Activated CD8-positive, alpha-beta memory T cell treated with anti-CD3 and anti-CD28 coated beads, Interleukin-2, amount 50 U/mL, for 48 hours (primary cell): ENCODE results near the gene LYRM4.

Experiments used
- DNase-seq: peaks from one replicate; pipeline ENCODE4 v3.0.0-alpha.2; 2020

LYRM4 gene

DNA sequence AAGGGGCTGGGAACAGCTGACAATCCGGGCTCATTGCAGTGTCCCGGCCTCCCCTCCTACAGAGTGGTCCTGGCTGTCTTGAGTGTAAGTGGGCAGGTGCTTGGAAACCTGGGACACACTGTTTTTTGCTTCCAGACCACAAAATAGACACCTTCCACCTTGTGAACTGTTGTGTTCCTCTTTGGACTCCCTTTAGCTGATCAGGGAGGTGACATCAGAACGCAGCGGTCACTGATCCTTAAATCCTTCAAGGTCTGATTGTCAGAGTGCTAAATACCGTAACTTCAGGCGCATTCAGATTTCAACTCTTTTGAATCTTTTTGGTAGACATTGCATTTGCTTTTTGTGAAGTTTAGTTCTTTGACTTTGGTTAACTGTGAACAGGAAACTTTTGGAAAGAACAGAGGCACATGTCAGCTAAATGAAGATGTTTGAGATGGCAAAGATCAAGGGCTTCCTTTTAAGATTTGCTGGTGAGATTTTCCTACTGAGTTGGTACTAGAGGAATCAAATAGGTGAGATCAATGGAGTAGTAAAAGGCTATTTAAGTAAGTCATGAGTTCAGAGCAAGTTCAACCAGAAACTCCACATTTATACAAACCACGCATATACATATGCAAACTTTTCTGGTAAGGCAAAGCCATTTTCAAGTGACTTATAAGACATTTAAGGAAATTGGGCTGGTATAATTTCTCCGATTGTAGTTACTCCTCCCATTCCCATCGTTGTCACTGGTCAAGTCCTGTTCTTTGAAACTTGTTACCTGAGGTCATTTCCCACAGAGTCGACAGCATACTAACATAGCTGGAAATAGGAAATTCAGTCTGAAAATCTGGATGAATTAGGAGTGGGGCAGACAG is 169.3 kb downstream of the LYRM4 start:
- no peak for DNase-seq

DNA sequence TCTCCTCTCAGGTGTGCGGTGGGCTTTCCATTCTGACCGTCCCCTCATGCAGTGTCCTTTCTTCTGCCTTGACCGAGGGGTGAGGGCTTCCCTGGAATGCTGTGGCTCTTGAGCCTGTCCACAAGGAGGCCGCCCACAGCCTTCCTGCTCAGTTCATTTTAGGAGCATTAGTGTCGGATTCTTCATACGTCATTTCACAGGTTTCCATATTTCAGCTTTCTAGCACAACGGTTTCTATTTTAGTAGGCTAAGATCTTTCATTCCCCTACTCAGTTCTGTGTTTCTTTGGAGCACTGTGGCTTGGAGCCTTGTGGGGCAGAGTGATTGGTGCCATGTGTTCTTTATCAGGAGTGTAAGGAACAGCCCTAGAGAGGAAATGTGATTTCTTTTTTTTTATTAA is 170.1 kb downstream of the LYRM4 start:
- no peak for DNase-seq

DNA sequence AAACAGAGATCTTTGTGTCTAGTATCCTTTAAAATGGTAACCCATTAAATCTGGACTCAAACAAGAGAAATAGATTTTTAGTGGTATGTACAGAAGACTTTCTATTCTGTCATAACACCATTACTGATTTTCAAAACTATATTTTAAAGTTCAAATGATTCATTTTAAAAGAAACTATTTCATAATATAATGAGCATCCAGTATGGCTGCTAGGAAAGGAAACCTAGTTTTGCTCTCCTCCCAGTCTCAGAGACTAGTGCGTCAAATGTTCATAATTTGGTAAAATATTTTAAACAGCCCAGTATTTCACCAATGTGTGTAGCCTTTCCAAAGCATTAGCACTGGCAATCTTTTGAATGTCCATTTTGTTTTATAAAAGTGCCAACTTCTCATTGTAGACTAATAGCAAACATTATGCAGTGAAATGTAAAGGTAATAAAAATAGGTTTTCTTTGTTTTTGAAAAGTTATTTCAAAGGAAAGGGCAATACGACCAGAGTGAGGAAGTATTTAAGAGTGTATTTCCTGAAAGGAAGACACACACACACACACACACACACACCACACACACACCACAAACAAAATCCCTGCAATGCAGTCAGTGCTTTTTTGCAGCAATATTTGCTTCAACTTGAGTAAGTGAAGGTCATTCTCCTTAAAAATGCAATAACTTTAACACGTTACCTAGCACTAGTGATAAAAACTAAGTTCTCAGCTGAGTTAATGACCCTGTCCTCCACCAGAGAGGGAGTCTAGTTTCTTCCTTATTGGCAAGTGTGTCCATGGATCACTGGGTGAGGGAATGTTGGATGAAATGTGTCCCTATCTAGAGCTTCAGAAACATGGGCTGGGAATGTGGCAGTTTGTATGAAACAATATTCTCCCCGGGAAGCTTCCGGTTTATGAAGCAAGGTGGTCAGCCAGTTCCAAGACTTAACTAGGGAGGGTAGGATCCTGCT is 171.0 kb downstream of the LYRM4 start:
- DNase-seq, result no peak

DNA sequence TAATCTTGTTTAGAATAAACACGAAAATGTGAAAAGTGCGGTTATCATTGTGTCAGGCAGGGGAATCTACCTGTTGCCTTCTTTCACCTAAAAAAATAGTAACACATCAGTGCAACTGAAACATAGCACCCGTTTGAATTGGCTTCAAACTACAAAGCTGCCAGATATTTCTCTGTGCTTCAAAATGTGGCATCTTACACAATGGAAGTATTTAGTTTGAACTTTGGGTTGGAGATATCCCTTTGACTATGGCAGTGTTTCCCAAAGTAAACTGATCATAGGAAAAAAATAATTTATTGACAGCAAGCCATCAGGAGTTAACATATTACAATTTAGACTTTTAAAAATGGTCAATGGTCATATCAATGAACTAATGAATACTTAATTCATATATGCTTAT is 172.0 kb downstream of the LYRM4 start:
- no peak for DNase-seq

DNA sequence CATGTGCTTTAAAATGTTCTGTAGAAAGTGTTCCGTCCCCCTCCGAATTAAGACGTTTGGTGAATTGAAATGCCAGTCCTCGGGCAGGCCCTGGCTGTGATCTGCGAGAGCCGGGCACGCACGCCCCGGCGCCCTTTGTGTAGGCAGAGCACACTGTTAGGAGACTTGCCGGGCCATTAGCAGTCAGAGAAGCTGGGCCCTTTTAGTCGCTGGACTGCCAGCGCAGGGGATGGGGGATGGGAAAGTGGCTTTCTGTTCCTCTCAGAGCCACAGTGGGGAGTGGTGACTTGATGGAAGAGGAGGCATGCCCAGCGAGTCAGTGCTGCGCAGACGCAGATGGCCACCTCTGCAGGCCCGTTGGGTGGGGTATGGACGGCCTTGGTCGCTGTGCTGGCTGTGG is 173.4 kb downstream of the LYRM4 start:
- no peak for DNase-seq

DNA sequence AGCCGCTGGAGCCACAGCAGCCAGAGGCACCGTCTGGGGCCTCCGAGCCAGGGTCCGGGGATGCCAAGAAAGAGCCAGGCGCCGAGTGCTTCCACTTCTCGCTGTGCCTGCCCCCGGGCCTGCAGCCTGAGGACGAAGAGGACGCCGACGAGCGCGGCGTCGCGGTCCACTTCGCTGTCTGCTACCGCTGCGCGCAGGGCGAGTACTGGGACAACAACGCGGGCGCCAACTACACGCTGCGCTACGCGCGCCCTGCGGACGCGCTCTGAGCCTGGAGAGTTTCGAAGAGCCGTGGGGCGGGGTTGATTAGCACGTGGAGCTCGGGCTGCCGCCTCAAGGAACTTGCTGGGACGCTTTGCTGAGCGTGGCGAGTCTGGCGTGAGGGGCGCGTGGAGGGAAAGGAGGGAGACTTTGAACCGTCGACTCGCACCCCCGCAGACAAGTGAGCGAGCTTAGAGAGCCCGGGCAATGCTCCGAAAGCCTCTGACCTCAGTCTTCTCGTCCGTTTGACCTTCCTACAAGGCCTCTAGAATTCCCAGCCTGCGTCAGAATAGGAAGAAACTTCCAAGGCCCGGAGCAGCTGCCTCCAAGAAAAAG is 174.4 kb downstream of the LYRM4 start:
- no peak for DNase-seq

DNA sequence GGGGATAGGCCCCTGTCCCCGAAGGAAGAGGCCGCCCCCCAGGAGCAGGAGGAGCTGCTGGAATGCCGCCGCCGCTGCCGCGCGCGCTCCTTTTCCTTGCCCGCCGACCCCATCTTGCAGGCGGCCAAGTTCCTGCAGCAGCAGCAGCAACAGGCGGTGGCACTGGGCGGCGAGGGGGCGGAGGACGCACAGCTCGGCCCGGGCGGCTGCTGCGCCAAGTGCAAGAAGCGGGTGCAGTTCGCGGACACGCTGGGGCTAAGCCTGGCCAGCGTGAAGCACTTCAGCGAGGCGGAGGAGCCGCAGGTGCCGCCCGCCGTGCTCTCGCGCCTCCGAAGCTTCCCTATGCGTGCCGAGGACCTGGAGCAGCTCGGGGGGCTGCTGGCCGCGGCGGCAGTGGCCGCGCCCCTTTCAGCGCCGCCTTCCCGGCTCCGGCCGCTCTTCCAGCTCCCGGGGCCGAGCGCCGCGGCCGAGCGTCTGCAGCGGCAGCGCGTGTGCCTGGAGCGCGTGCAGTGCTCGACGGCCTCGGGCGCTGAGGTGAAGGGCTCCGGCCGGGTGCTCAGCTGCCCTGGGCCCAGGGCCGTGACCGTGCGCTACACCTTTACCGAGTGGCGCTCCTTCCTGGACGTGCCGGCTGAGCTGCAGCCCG is 175.0 kb downstream of the LYRM4 start:
- no peak for DNase-seq

DNA sequence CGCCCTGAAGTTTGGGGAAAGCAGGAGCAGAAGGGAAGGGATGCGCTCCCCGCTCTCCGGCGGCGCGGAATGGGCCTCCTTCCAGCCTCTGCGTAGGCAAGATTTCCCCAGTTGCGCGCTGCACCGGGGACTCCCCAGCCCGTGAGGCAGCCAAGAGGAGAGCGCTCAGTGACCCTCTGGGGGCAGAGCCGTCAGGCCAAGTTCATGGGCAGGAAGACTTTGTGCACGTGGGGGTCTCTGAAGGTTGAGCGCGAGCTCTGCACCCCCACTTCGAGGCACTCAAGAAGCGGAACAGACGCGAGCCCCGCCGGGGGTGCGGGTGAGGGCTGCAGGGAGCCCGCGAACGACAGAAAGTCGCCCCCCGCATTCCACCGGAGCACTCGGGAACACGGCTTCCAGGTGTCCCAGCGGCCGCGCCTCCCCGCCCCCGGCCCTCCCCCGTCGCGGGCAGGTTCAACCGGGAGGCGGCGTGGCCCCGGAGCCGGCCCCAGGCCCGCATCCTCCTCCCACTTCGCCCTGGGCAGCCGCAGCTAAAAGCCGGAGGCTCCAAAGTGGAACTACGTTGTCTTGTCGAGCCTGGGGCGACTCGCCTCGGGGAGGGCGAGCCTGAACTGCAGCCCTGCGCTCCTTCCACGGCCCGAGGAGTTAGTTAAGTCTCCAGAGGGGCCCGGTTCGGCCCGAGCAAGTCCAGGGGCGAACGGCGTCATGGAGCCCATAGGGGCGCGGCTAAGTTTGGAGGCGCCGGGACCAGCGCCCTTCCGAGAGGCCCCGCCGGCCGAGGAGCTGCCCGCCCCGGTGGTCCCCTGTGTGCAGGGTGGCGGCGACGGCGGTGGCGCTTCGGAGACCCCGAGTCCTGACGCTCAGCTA is 175.7 kb downstream of the LYRM4 start, which contains the start of gene PPP1R3G:
Gene PPP1R3G, plus strand, starts transcription at position 561 of the 867 bp plus-strand sequence. Its CDS starts 145 bp downstream, at position 706.
- peak; percentile 67 for DNase-seq

DNA sequence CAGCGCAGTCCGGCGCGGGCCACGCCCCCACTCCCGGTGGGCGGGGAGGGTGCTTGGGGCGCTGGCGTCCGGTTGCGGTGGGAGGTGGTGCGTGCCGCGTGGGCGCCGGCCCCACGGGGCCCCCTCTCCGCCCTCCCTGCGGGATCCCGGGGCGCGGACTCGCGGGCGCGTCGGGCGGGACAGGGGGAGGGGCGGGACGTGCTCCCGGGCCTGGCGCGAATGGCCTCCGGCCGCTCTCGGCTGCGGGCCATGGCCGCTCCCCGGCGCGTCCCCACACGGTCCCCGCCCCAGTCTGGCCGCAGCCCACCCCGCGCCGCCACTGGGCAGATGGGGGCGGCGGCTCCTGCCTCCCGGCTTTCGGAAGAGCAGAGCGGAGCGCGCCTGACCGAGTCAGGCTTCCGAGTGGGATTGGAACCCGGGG is 176.4 kb downstream of the LYRM4 start:
- no peak for DNase-seq

DNA sequence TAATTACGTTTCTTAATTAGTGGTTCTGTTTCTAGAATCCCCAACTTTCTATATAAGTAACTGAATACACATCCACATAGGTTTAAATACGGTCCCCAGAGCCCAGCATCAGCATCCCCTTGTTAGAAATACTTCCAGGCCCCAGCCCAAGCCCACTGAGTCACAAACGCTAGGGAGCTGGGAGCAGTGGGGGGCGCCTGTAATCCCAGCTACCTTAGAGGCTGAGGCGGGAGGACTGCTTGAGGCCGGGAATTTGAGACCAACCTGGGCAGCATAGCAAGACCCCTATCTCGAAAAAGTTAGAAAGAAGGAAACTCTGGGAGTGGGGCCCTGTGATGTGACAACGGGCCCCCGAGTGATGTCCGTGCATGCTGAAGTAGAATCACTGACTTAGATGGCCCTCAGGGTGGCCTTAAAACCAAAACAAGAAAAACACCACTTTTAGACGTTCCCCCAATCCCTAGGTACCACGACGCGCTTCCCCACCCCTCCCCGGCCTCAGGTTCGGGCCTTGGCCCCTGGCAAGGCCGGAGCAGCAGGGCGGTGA is 176.9 kb downstream of the LYRM4 start:
- DNase-seq, result no peak

DNA sequence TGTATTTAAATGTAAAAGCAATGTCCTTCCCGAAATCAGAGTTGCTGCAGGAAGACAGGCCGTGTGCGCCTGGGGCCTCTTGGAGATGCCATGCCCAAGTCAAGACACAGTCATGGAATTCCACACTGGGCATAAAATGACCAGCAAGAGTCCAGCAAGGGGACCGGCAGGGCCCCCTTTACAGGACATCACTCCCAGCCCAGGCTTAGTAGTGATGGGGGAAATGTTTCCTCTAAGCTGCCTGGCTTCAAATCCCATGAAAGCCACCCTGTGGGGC is 177.5 kb downstream of the LYRM4 start:
- no peak for DNase-seq

DNA sequence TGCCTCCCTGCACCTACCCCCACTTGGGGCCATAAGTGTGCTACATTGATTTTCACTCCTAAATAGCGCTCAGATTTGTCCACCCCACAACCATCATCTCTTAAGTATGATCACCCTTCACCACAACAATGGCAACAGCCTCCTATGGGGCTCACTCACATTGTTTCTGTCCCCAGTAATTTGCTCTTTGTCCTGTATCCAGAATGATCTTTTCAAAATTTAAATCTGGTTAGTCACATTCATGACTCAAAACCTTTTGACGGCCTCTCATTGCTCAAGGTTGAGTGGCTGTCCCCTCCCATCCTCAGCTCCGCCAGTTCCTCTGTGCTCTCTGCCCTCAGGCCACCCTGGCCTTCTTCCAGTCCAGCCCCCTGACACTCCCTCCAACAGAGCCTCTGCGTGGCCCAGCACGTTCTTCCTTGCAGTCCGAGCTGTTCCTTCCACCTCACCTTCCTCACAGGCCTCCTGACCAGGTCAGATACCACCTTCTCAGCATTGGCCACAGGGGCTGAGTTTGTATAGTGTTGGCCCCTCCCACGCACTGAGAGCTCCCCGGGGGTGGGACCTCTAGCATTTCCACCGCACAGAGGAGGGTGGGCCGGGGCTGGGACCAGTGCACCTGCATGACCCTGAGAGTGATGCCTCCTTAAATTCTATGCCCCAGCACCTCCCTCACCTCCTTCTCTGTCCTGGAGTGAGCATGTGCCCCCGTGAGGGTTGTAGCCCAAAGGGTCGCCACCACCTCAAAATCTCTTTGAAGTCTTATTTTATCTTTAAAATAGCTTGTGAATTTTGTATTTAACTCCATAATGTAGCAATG is 178.1 kb downstream of the LYRM4 start:
- no peak for DNase-seq

DNA sequence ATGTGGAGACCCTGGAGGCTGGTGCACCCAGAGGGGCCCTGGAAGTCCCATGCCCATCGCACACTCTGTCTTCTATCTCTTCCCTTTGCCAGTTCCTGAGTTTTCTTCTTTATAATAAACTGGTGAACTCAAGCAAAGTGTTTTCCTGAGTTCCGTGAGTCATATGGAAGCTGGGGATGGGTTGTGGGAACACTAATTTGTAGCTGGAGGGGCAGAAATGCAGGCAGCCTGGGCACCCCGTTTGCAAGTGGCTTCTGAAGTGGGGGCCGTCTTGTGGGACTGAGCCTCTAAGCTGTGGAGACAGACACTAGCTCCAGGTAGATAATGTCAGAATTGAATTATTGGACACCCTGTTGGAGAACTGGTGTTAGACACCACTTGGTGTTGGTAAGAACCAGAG is 178.8 kb downstream of the LYRM4 start:
- no peak for DNase-seq

DNA sequence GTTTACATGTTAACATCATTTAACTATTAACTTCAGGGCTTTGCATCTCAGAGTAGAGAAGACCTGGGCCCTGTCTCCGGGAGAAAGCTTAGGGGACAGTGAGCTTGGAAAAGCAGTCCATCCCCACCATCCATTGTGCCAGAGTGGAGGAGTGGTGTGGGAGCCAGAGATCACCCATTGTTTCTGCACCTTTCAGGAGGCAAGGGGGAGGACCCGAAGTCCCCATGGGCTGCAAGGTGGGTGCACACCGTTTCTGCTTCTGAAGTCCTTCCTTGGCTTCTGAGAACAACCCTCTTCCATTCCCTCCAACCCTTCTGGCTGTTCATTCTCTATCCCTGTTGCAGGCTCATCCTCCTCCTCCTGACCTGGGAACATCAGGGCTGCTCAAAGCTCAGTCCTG is 179.6 kb downstream of the LYRM4 start:
- DNase-seq, result no peak

DNA sequence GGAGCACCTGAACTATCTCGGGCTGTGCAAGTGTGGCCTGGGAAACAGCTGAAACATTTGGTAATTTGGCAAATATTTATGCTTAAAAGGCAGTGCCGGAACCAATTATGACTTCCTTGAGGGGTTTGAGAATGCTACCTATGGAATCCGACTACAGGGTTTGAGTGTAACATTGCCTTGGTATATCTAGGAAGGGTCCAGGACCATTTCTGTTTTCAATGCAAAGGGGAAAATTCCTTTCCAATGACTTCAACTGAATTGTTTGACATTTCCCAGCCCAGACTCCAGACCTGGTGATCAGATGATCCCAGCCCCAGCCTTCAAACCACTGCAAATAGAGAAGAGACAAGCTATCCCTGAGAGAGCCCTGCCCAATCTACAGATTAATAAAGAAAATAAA is 180.2 kb downstream of the LYRM4 start:
- no peak for DNase-seq

DNA sequence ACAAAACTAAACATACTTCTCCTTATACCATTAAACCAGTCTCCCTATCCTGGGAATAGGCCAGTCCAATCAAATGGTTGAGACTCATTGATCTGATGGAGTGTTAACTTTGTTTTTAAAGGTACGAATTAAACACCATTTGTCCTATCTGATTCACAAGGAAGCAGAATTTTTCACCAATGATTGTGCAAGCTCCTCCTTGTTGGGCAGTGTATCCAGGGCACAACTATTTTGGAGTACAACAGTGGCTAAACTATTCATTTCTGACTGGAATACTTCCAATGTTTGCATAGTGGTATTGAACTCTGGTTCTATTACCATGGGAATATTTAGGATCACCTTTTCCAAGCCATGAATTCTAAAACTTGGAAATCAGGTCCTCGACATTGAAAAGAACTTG is 181.1 kb downstream of the LYRM4 start:
- no peak for DNase-seq

DNA sequence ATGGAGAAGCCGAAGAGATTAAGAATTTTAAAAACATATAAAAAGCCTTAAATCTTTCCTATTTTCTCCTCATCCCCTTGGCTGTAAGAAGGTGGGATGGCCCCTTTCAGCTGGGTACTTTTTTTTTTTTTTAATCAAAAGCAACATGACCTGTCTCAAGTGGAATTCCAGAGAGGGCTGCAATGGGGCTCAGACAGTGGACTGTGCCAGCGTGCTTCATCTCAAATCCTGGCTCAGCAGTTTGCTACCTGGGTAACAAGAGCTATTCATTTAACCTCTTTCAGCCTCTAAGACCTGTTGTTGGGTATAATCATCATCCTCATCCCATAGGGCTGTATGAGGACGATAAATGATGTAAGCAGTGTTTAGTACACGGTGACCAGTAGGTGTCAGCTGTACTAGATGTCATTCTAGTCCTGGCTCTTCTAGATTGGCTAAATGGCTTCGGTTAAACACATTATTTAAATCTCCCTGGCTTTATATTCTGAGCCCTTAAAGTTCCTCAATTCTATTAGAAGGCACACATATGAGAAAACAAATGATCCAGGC is 182.6 kb downstream of the LYRM4 start:
- DNase-seq, result no peak

DNA sequence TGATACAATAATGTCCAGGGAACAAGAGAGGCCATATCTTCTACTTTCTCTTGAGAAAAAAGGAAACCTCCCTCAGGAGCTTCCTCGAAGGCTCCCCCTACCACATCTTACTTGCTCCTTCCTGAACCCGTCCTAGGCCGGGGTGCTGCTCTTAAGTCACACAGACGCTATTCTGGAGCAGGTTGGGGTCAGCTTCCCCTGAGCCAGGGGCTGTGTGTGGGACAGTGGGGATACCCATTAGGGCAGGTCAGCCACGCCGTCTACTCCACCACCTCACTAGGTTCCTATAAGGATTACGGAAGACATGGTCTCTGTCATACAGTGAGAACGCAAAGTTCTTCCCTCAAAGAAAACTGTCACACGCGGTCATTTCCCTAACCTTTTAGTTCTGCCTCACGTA is 183.8 kb downstream of the LYRM4 start:
- no peak for DNase-seq

DNA sequence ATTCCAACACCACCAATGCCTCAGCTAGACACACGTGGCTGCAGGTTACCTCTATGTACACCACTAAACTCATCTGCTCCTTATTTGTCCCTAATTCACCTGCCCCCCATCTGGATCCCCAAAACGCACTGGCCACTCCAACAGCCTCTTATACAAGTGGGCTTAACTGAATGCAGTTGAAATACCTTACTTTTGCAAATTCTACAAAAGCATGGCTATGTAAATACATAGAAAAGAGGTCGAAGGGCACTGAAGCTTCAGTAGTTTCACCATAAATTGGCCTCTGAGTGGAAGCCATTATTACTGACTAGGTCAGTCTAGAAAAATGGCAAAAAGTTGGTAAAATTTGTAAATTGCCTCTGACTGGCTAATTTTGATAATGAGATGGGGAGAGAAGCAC is 186.8 kb downstream of the LYRM4 start:
- DNase-seq, result no peak

DNA sequence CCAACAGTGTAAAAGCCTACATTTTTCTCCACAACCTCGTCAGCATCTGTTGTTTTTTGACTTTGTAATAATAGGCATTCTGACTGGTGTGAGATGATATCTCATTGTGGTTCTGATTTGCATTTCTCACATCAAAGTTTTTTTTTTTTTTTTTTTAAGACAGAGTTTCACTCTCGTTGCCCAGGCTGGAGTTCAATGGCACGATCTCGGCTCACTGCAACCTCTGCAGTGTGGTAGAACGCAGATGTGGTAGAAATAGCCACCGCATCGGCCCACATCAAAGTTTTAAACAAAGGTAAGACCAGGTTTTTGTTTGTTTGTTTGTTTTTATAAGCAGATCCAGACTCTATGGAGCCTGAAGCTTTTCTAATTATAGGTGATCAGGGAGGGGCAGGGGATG is 188.3 kb downstream of the LYRM4 start:
- DNase-seq, result no peak

DNA sequence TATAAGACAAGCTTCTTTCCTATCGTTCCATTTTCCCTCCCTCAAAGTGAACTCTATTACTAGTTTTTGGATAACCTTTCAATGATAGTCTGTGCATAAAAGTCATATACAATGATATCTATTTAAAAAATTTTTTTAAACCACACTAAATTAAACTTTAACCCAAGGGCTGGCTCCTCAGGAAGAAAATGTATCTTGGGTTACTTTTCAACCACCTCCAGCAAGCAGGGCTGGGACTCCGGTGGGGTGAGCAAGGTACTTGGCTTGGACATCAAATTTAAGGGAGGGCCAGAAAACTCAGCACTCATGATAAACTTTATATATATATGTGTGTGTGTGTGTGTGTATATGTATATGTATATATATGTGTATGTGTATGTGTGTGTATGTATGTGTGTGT is 189.5 kb downstream of the LYRM4 start:
- no peak for DNase-seq
